ENCODE data around the gene RHOBTB3. TPM values are rescaled to one million over a fixed set of nuclear protein-coding genes. Genes with fewer than 3 reads are reported as not detected.

RHOBTB3 gene
- total RNA-seq, 1 experiment from 2014 or later: 6.8 TPM

DNA sequence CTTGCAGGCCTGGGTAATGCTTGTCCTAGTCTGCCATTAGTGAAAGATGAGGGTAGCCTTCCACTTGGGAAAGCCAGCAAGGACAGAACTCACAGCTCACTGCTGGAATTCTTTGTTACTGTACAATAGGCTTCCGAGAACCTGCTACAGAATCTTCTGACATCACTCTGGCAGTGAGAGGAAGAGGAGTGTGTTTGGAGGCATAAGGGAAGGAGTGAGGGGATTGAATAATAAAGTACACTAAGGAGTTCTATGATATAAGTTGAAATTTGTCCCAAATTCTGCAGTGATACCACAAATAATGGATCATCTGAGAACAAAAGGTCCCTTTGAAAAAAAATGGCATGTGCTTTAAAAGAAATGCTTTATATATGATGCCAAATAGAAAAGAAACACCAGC is 48.2 kb upstream of the RHOBTB3 start, which contains the start of gene SPATA9:
TSS of gene SPATA9 (minus strand) at position 101 of the 400 bp plus-strand sequence. CDS start 137 bp downstream, outside the sequence.
- Histone ChIP-seq H3K4me2 (ENCODE audit: insufficient read depth, insufficient read length, low read length) (no peak within 1 kb of the TSS), H3K27me3 (ENCODE audit: insufficient read depth, low read length) (no peaks in the 10 kb centered on the region), H2BK15ac (ENCODE audit: low read depth, low read length) (no peak within 1 kb of the TSS), H3K18ac (ENCODE audit: insufficient read length, low read depth, low read length) (no peak within 1 kb of the TSS), H3K79me2 (ENCODE audit: insufficient read depth, low read length) (no peaks in the 10 kb centered on the region), H2AFZ (ENCODE audit: low read length) (no peak within 1 kb of the TSS), H2BK120ac (ENCODE audit: low read depth, low read length, poor library complexity, severe bottlenecking) (no peak within 1 kb of the TSS), H2AK5ac (ENCODE audit: insufficient read length, low read length) (no peak within 1 kb of the TSS), H2BK20ac (ENCODE audit: low read depth, low read length, poor library complexity, severe bottlenecking) (no peak within 1 kb of the TSS), H3K4ac (ENCODE audit: low read depth, low read length) (no peak within 1 kb of the TSS), H4K8ac (replicated peaks; ENCODE audit: insufficient read length, low read depth, low read length) (no peak within 1 kb of the TSS), H2BK5ac (ENCODE audit: insufficient read length, low read length) (no peak within 1 kb of the TSS), H3K9me3 (ENCODE audit: control insufficient read depth, low read depth, low read length) (no peaks in the 10 kb centered on the region), H3K79me1 (ENCODE audit: insufficient read depth, low read depth, low read length, poor library complexity, severe bottlenecking) (no peaks in the 10 kb centered on the region), H3K27ac (ENCODE audit: insufficient read length, low read depth, low read length) (no peak within 1 kb of the TSS), H4K91ac (ENCODE audit: insufficient read length, low read depth, low read length) (no peak within 1 kb of the TSS), H4K5ac (ENCODE audit: insufficient read length, low read depth, low read length) (no peak within 1 kb of the TSS), H3K23ac (ENCODE audit: insufficient read length, low read depth, low read length) (no peak within 1 kb of the TSS), H3K56ac (ENCODE audit: insufficient read length, low read depth, low read length) (no peak within 1 kb of the TSS), H3K14ac (ENCODE audit: insufficient read depth, low read length) (no peak within 1 kb of the TSS), H3T11ph (ENCODE audit: low read length) (no peak within 1 kb of the TSS), H3K4me1 (ENCODE audit: insufficient read depth, low read length) (no peaks in the 10 kb centered on the region), H4K20me1 (ENCODE audit: control insufficient read depth, insufficient read depth, insufficient read length) (no peaks in the 10 kb centered on the region), H2BK12ac (ENCODE audit: insufficient read length, low read depth, low read length) (no peak within 1 kb of the TSS), H3K23me2 (ENCODE audit: insufficient read length, low read depth, low read length, poor library complexity, severe bottlenecking) (no peaks in the 10 kb centered on the region), H3K9ac (ENCODE audit: extremely low read depth, insufficient read length, low read length) (no peak within 1 kb of the TSS)
- Mint-ChIP-seq H3K27me3 (ENCODE audit: low read depth) (no peaks in the 10 kb centered on the region; the same call in 1 of the 2 replicates), H3K36me3 (ENCODE audit: insufficient read depth in 1 of 3, low read depth in 3 of 3) (no peaks in the 10 kb centered on the region; a peak in 1 of 7 replicates), H3K4me1 (peaks cover 17 to 19% of the 10 kb centered on the region in 2 experiments), H3K27ac (no peak within 1 kb of the TSS; a peak in 1 of 7 replicates), H3K4me3 (no peak within 1 kb of the TSS), H3K9me3 (no peaks in the 10 kb centered on the region)
- WGBS (ENCODE audit: extremely low coverage, insufficient read length, low lambda C conversion rate): no CpG with 5 or more reads among the region's 1 CpG
- TF ChIP-seq, protein P1, sequence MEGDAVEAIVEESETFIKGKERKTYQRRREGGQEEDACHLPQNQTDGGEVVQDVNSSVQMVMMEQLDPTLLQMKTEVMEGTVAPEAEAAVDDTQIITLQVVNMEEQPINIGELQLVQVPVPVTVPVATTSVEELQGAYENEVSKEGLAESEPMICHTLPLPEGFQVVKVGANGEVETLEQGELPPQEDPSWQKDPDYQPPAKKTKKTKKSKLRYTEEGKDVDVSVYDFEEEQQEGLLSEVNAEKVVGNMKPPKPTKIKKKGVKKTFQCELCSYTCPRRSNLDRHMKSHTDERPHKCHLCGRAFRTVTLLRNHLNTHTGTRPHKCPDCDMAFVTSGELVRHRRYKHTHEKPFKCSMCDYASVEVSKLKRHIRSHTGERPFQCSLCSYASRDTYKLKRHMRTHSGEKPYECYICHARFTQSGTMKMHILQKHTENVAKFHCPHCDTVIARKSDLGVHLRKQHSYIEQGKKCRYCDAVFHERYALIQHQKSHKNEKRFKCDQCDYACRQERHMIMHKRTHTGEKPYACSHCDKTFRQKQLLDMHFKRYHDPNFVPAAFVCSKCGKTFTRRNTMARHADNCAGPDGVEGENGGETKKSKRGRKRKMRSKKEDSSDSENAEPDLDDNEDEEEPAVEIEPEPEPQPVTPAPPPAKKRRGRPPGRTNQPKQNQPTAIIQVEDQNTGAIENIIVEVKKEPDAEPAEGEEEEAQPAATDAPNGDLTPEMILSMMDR (conservative IDR thresholded peaks at IDR 0.05): no peak
- DNase-seq: no peak
